Dedifferentiated amniotic fluid mesenchymal stem cell (primary cell): Measurements from ENCODE around the gene FUBP1.
A peak's percentile ranks its signal among the peaks of the same experiment; 100 is the strongest.
"Not testable (repeated sequence)": the region's sequence is repeated elsewhere in the genome, so short reads cannot be mapped to it uniquely, and the experiment has no call there.

Experiments used
- DNase-seq: peaks from one replicate; pipeline ENCODE4 v3.0.0-alpha.2; 2016; ENCODE audit errors: extremely low spot score

Gene FUBP1, protein sequence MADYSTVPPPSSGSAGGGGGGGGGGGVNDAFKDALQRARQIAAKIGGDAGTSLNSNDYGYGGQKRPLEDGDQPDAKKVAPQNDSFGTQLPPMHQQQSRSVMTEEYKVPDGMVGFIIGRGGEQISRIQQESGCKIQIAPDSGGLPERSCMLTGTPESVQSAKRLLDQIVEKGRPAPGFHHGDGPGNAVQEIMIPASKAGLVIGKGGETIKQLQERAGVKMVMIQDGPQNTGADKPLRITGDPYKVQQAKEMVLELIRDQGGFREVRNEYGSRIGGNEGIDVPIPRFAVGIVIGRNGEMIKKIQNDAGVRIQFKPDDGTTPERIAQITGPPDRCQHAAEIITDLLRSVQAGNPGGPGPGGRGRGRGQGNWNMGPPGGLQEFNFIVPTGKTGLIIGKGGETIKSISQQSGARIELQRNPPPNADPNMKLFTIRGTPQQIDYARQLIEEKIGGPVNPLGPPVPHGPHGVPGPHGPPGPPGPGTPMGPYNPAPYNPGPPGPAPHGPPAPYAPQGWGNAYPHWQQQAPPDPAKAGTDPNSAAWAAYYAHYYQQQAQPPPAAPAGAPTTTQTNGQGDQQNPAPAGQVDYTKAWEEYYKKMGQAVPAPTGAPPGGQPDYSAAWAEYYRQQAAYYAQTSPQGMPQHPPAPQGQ

DNA sequence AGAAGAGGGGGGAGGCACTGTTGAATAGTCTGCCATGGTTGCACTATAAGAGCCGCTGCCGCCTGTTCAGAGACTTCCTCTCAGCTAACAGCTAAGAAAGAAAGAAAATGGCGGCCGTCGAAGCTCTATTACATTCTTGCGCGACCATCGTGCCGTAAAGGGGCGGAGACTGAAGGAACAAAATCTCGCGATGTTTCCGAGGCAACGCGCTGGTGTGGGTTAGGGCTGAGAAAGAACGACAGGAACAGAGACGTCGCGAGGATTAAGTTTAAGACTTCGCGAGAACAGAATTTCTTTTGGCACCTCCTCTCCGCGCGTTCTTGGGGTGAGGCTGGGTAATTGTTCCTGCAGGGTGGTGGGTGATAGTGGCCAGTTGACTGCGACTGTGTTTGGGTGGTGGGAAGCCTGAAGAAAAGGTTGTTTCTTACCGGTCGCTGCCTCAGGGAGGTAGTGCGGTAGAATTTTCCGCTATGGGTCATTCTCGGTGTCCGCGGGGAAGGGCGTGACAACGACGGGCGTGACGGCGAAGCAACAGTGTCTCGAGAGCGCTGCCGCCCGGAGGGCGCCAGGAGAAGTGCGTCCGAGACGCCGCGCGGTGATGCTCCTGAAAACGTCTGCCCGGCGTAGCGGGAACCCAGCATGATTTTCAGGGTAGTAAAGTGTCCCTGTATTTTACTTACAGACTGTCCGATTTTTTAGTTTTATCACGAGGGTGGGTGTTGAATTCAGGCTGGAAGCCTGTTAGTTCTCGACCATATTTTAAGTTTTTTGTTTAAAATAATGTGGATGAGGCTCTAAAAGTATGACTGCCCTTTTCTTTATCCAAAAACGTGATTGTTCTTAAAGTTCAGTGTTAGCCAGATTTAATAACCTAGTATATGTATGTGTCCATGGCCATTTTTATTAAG lies at the start of gene FUBP1:
Gene FUBP1, minus strand, starts transcription at position 104 of the 908 bp plus-strand sequence. Its CDS starts 68 bp downstream, at position 36.
- DNase-seq, result peak; percentile 100

DNA sequence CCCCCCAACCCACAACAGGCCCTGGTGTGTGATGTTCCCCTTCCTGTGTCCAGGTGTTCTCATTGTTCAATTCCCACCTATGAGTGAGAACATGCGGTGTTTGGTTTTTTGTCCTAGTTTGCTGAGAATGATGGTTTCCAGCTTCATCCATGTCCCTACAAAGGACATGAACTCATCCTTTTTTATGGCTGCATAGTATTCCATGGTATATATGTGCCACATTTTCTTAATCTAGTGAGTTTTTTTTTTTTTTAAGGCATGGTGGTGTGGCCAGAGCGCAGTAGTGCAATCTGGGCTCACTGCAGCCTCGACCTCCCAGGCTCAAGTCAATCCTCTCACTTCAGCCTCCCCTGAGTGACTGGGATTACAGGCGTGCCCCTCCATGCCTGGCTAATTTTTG lies 42.3 kb upstream of the FUBP1 start:
- DNase-seq, result not testable (repeated sequence)

DNA sequence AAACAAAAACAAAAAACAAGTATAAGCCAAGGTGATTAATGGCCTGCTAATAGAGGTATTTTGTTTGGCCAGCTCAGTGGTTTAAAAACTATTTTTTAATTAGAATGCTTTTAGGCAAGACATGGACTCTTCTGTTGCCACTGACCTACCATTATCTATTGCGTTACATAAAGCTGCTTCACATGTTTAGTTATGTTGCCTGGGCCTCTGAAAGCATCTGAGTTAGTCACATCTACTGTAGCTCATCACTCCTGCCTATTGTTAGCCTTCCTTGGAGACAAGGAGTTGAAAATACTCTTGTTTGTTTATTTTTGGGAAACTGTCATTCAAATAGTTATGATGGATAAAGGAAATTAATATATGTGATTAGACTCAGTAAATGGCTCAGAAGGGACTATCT lies 40.2 kb upstream of the FUBP1 start:
- DNase-seq, result no peak

DNA sequence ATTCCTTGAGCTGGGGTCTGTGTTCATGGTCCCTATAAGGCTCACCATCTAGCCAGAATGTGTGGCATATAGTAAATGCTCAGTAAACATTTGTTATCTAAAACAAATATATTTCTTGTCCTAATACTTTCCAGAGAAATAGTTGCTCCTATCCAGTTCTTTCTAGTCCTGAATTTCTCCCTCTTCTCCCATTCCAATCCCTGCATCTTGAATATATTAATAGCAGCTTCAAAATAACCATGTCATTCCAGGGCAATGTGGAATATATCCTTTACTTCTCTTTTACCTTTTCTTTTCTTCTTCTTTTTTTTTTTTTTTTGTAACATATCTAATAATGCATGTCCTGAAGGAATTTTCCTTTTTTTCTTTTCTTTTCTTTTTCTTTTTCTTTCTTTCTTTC lies 36.3 kb upstream of the FUBP1 start:
- no peak for DNase-seq

DNA sequence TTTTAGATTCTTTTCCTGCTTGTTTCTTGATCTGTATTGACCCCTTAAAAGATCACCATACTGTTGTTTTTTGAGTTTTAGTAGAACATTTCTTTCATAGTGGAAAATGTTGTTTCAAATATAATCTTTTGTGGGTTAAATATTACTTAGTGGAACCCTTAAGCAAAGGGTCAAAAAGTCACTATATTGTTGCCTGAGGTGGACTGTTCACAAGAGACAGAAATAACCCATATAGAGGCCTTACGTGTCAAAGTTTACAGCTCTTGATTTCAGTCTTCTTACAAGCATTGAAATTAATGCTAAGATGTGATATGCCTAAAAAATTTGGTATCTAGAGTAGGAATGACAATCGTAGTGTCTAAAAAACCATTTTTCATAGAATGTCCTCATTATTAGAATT lies 32.2 kb upstream of the FUBP1 start:
- no peak for DNase-seq

DNA sequence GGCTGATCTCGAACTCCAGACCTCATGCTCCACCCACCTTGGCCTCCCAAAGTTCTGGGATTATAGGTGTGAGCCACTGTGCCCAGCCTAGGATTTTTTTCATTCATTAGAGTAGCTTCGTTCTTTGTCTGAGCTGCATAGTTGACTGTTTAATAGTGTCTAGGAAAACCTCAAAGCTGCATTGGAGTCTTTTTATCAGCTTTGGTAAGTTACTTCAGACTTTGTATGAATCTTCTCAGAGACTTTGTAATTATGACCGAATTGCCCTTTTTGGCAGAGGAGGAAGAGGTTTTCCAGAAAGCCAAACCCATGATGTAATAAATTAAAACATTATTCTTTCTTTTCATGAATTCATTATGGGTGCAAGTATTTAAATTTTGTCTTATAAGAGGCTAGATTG lies 31.0 kb upstream of the FUBP1 start:
- no peak for DNase-seq

DNA sequence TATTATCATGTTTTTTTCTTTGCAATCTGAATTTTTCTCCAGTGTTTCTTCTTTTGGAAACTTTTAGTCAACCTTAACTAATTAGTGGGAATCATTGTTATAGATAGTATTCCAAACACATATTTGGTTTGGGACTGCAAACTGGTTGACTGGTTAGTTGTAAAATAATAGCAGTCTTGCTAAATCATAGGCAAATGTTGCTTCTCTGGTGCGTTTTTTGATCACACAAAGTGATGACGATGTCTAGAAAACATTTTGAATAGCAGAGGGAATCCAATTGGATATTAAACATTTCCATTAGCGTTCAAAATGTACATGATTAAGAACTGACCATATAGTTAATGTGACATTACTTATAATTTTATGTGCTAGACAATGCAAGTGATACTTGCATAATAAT lies 30.4 kb upstream of the FUBP1 start:
- no peak for DNase-seq

DNA sequence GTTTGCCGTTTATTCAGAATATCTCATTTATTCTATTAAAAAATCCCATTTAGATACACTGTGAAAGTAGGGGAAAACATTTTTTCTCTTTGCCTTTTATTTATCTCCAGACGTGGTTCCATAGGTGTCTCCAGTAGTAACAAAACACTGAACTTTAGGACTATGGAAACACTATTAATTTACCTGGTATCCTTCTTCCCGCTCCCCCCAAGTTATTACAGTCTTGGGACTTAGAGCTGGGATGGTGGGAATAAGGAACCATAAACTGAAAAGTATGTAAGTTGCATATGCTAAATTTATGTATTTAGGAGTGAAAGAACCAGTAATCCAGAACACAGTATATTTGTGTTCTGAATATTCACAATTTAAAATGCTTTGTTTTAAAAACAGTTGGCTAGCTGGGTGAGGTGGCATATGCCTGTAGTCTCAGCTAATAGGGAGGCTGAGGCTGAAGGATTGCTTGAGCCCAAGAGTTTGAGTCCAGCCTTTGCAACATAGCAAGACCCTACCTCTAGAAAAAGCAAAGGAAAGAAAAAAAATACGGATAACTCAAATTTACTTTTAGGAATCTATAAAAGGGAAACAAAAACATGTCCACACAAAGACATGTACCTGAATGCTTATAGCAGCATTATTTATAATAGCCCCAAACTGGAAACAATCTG lies 28.9 kb upstream of the FUBP1 start:
- no peak for DNase-seq

DNA sequence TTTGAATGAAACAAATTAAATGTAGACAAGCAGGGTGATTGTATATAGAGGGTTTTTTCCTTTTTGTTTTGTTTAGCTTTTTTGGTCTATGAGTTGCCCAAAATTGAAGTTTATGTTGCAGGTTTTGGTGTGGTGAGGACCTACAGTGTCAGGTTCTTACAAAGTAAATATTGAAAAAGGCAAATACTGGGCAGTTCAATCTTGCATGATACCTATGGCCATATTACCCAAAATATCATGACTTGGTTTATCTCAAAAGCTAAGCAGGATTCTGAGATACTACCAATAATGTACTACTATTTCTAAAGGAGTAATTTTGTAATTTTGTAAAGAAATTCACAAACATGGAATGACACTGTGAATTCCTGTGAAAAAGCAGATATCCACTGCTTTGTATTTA lies 27.6 kb upstream of the FUBP1 start:
- no peak for DNase-seq

DNA sequence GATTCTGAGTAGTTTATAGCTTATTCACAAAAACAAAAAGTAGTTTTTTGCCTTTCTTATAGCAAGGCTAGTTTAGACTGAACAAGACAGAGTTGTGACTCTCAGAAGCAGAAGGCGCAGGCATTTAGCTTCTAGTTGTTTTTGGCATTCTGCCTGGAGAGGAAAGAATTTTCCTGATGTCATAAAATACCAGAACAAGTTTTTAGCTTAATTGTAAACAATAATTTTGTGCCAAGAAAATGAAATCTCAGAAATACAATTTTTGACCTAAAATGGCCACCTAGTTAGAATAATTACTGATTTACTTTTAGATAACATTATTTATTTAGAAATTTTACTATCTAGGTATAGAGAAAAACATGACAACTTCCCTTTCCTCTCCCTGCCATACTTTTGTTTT lies 26.9 kb upstream of the FUBP1 start:
- peak; percentile 95 for DNase-seq

DNA sequence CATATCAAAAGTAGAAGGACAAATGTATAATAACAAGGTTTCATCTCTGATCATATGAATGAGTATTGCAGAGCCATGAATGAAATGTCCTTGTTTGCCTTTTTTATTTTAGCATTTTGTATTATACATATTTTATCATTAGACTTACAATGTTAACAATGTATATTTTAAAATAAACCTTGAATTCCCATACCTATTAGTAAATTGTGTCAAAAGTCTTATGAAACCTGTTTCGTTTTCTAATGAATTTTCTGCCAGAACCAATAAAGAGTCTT lies 26.5 kb upstream of the FUBP1 start:
- DNase-seq, result no peak

DNA sequence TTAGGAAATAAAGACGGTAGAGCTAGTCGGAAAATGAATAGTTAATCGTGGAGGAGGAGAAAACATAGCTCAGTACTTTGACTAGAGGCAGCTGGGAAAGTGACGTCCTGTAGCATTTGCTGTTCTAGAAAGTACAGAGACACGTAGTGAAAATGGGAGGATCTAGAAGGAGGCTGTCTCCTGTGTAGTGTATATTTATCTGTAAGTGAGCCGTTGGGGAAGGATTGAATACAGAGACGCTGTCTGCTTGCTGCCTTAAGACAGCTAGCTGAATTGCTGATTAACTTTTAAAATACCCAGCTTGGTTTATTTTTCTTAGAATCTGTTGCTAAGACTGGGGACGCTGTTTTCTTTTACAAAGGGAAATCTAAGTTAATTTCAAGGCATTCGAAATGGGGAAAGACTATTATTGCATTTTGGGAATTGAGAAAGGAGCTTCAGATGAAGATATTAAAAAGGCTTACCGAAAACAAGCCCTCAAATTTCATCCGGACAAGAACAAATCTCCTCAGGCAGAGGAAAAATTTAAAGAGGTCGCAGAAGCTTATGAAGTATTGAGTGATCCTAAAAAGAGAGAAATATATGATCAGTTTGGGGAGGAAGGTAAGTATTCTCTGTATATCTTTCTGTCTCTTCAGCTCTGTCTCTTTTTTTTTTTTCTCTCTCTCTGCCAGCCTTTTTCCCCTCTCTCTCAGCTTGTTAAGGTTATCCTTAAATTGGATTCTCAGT lies 26.0 kb upstream of the FUBP1 start, which contains the start of gene DNAJB4:
Gene DNAJB4, plus strand, starts transcription at position 221 of the 729 bp plus-strand sequence. Its CDS starts 172 bp downstream, at position 393.
- DNase-seq, result peak; percentile 98

DNA sequence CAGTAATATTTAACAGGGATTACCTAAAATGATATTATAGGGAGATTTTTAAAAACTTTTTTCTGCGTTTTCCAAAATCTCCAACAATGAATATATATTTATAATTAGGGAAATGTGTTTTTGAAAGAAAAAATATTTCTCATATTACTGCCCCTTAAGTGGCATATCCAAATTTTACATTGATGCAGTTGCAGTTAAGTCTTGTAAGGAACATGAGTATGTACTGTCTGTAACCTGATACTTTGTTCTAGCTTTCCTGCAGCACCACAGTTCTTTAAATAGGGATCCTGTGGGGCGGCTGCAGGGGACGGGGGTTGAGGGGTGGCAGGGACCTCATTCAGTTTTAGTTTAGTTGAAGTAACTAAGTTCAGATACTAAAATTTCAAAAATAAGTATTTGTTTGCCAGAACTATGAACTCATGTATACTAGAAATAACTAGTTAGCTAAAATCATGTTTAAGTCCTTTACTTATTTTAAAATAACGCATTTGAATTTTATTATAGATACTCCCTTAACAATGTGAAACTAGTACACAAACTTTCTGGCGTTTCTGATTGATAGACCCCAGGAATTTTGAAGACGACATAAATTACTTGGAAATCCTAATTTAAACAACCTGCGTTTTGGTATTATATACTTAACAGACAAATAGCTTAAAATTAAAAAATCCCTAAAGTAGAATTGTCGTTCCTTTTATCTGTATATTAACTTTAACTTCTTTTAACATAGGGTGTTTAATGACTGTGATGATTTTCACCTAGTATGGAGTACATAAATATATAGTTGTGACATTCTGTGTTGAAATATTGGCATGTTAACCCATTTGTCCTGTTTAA lies 25.2 kb upstream of the FUBP1 start:
- DNase-seq, result peak; percentile 57

DNA sequence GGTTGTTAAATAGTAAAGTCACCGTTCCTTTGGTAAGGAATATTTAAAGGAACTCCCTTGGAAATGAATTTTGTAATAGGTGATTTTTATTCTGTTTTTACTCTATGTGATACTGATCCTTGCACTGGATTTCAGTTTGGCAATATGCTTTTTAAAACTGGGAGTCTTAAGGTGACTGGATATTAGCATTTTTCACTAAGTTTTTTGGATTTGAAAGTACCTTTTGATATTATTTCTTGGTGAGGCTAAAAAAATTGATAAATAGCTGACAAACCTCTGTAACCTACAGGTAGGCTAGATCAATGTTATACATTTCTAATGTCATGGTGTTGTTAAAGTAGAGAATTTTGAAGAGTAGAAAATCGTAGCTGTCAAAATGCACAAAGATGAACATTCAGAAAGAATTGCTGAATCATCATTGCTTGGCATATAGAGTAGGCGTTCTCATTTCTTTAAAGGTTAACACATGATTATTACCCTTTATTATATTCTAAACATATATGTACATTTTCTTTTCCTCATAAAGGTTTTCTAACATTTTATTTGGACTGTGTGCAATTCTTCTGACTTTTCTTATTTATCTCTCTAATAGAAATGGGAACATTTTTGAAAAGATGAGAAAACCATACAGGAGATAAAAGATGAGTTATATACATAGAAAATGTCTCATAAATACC lies 24.3 kb upstream of the FUBP1 start:
- no peak for DNase-seq

DNA sequence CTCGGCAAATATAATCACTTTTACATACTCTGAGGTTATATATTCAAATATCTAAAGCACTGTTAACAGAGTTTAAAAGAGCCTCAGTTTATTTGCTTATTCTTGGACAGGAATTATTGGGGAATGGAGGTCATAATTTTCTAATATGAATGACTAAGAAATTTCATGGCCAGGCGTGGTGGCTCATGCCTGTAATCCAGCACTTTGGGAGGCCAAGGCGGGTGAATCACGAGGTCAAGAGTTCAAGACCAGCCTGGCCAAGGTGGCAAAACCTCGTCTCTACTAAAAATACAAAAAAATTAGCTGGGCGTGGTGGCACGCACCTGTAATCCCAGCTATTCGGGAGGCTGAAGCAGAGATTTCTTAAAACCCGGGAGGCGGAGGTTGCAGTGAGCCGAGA lies 21.7 kb upstream of the FUBP1 start:
- not testable (repeated sequence) for DNase-seq

DNA sequence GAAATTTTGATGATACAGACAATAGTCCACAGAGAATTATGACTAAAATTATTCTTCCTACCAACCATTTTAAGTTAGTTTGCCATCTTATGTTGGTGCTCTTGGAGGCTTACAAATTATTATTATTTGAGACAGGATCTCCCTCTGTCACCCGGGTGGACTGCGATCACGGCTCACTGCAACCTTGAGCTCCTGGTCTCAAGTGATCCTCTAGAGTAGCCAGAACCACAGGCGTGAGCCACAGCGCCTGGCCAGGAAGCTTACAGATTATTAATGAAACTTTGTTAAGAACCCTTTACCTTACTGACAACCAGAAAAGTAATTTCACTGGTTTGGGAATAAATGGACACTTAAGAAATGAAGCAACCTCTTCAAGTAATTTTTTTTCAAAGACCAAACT lies 17.9 kb upstream of the FUBP1 start:
- no peak for DNase-seq

DNA sequence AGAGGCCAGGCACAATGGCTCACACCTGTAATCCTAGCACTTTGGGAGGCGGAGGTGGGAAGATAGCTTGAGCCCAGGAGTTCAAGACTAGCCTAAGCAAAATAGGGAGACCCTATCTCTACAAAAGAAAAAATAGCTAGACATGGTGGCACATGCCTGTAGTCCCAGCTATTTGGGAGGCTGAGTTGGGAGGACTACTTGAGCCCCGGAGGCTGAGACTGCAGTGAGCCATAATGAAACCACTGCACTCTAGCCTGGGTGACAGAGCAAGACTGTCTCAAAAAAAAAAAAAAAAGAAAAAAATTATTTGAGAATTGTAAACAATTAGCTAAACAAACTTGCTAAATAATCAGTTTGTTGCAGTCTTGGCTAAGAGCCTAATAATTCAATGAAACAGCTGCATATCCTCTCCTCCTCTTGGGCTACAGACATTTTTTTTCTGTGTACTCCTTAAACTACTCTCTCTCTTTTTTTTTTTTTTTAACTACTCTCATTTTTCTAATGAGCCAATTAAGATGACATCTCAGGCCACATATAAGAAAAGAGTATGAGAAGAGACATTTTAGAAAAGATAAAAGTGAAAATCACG lies 15.3 kb upstream of the FUBP1 start:
- no peak for DNase-seq

DNA sequence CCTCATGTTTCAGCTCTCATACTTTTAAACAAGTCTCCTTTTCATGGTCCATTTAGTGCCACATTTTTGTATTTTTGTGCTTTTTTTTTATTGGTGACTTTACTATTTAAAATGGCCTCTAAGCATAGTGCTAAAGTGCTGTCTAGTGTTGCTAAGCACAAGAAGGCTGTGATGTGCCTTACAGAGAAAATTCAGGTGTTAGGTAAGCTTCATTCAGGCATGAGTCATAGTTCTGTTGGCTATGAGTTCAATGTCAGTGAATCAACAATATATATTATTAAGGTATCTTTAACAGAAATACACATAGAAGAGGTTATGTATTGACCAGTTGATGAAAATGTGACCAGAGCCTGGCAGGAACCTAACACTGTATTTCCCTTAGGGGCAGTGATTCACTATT lies 12.8 kb upstream of the FUBP1 start:
- no peak for DNase-seq

DNA sequence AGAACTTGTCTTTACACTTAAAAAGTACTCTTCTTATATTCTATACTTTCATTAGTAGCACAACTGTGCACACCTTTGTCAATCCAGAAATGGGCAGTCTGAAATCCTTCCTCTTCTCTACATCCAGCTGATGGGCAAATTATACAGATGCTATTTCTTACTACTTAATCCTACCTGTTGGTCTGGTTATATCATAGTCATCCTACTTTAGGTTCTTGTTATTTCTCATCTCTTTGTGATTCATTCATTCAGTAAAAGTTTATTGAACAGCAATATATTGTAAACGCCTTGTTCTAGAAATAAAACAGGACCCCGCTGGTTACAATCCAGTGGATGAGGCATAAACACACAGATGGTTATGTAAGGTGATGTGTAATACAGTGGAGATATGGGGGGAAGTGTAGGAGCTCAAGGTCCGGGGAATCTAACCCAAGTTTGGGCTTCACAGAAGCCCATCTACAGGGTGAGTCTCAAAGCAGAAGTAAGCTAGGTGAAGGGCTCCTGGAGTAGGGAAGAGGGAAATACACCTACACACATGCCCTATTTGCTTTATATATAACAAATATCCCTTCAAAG lies 11.8 kb upstream of the FUBP1 start:
- no peak for DNase-seq
